H4 (cell line): ENCODE measurements around the gene DAB2IP. TPM values are rescaled to one million over a fixed set of nuclear protein-coding genes. Genes with fewer than 3 reads are reported as not detected.
A peak's percentile ranks its signal among the peaks of the same experiment; 100 is the strongest.

ENCODE experiments used
- DNase-seq: peaks from one replicate; pipeline ENCODE4 v3.0.0-alpha.2; 2015; ENCODE audit warnings: low spot score
- total RNA-seq: library from RNA; depleted of rRNA; stranded (reverse); fragments of >200 nt; shearing (Covaris generic); gene quantifications from 2 replicates; pipeline ENCODE4 v1.2.3, GENCODE V29; 2014

The DAB2IP gene
- total RNA-seq, 1 experiment from 2014 or later, result 8.4 TPM

- DNase-seq, result no peak
These were observed 33.8 kb downstream of the DAB2IP start for GRCh38 chr9:121685146-121685794.

GRCh38 chr9:121685795-121686377 lies 34.5 kb downstream of the DAB2IP start:
- DNase-seq, result no peak

DNA sequence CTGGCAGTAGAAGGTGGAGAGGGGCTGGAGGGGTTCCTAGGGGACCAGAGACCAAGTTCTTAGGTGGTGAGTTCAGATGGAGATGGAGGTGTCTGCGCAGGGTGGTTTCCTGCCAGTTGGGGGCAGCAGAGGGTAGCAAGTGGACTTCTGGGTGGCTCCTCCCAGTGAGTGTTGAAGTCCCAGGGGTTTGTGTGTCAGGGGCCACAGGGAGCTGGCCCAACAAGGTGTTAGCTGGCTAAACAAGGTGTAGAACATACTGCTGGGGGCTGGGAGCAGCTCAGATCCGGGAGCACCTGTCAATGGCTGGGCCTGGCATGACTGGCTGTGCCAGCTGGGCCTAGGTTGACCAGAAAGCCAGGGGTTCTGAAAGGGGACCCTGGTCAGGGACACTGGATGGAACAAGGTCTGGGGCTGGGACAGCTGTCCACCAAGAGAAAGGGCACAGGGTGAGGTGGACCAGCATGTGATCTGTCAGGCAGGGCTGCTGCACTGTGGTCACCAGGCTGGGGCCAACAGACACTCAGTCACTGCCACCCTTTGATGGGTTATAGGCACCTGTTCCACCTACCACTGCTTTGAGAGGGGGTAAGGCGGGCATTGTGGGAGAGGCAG lies 35.6 kb downstream of the DAB2IP start:
- DNase-seq, result peak; percentile 54

DNA sequence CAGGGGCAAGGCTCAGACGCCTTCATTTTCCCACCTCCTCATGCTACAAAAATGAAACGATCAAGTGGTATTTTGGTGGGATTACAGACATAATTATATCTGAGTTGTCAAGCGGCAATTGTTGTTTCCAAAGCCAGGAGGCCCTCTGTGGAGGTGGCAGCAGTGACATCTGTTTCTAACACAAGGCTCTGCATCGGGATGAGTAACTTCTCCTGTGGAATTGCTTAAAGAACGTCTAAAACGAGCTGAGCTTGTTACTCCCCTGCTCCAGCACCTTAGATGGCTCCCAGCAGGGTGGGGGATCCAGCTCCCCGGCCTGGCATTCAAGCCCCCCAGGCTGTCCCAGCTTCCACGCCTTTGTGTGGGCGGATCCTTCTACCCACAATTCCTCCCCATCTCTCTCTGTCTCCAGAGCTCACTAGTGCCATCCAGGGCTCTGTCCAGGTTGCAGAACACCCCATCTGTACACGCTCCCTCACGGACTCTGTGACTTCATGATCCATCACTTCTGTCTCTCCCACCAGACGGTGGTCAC lies 36.8 kb downstream of the DAB2IP start:
- no peak for DNase-seq

- no peak for DNase-seq
These were observed 37.2 kb downstream of the DAB2IP start for GRCh38 chr9:121688681-121689080.

DNA sequence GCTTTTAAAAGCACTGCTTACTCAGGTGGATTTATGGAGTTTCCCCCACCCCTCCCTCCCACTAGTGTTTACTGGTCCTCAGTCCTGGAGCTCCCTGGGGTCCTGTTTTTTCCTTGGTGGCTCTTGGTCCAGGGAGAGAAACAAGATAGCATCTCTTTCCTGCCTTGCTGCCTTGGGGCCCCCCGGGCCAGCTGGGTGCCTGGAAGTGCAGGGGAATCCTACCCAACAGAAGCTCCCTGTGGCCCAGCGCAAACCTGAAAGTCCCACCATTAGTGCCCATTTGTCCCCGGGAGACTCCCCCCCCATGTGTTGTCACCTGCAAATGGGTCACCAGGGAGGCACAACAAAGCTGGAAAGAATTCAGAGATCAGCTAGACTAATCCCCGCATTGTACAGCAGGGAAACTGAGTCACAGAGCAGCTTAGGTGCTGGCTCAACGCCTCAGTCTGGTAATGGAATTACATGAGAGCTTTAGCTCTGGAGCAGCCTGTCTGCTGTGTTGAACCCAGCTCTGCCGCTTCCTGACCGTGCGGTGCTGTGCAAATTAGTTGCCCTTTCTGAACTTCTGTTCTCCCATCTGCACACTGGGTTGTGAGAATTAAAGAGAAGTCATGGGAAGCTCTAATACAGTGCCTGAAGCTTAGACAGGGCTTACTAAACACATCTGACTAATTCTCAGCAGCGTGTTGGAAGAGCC lies 38.2 kb downstream of the DAB2IP start:
- DNase-seq, result no peak

DNA sequence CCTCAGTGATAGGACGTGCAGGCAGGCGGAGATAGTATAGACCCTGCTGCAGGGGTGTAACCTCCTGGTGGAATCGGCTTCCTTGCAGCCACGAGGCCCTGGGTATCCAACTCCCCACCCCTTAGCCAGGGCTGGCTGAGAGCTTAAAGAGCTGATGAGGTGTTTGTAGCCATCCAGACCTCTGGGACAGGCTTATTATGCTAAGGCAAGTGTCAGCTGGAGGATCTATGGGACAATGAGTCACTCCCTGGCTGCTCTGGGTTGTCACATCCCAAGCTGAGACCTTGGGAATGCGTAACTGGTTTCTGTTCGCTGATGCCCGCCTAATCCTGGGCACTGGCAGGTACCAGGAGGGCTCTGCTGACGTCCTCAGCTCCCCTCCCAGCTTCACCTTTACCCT lies 38.9 kb downstream of the DAB2IP start:
- DNase-seq, result no peak

- no peak for DNase-seq
These were observed 39.3 kb downstream of the DAB2IP start for GRCh38 chr9:121690766-121691165.

DNA sequence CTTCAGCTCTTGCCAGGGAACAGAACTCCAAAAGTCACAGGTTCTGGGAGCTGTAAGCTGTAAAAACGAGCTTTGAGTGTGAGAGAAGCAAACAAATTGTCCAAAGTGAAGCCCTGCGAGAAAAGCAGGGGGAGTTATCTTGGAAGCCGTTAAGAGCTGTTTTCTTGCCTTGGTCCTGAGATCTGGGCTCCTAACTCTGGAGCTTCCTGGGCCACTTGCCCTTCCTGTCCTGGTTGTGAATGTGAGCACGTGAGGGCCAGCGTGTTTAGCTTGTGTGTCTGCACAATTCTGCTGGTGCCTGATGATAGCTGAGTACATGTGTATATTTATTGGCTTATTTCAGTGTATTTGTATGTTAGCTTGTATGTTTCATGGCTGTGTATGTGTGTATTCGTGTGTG lies 40.5 kb downstream of the DAB2IP start:
- no peak for DNase-seq

- peak; percentile 83 for DNase-seq
These were observed 41.4 kb downstream of the DAB2IP start for GRCh38 chr9:121692606-121693387.

GRCh38 chr9:121693388-121693670 lies 41.9 kb downstream of the DAB2IP start:
- DNase-seq, result no peak

DNA sequence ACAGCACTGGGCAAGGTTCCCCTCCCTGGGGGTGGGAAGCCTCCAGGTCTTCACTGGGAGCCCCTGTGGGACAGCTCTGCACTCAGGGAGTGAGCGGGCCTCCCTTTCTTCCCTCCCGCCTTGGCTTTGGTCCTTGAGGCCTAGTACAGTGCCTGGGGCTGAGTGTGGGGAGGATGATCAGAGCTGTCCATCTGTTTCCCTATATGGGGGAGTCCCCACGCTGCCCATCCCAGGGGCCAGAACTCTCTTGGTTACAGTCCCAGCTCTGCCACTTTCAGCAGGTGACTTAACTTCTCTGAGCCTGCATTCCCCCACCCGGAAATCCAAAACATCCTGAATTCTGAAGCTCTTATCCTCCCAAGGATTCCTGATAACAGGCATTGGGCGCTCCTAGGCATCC lies 42.6 kb downstream of the DAB2IP start:
- DNase-seq, result no peak

DNA sequence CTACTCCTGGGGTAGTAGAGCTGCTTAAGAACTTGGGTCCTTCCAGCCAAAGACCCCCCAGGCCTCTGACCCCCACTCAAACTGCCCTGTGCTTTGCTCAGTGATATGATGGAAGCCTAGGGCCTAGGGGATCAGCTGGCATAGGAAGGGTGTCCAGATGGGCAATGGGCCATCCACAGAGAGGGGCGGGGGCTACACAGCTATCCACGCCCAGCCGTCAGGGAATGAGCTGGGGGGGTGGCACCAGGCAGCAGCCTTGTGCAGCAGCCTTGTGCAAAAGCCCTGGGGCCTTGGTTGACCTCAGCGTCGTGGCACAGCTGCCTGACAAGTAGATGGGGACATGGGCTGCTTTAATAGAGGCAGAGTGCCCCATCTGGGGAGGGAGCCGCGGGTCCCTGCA lies 43.2 kb downstream of the DAB2IP start:
- DNase-seq, result no peak

DNA sequence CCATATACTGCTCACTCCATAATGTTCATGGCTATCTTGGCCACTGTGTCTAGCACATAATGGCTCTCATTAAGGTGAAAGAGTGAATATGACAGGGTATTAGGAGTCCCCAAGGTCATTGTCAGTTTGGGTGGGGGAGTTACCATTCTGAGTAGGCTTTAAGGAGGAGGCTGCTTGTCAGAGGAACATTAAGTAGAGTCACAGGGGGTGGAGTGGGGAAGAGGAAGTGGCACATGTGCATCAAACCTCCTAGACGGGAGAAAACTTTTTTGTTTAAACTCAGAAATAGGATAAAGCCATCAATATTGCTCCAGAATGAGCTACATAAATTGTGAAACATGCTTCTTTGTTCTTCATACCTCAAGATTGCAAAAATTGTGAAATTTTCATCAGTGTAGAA lies 45.5 kb downstream of the DAB2IP start:
- DNase-seq, result no peak

- peak; percentile 63 for DNase-seq
These were observed 47.5 kb downstream of the DAB2IP start for GRCh38 chr9:121698627-121699570.

DNA sequence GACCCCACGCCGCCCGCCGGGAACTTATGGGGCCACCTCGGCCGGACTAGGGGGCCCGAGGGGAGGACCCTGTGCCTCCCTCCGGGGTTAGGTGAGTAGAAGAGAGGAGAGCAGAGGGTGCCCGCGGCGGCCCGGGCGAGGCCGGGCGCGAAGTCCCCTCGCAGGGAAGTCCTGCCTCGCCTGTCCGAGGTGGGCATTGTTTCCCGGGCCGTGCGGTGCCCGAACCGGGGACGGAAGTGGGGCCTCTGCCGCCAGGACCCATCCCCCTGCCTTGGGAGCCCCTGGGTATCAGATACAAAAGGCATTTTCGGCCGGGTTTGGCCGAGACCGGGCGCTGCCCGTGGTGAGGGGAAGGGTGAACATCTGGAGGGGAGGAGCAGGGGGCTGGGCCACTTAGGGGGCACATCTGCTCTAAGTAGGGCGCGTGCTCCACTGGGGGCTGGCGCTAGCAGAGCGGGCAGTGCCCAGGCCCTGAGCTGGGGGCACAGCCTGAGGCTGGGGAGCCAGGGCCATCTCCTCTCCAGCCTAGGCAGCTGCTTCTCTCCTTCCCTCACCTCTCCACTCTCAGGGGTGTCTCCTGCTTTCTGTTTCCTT lies 48.2 kb downstream of the DAB2IP start:
- DNase-seq, result no peak

- peak; percentile 51 for DNase-seq
These were observed 48.9 kb downstream of the DAB2IP start for GRCh38 chr9:121700165-121700831.

DNA sequence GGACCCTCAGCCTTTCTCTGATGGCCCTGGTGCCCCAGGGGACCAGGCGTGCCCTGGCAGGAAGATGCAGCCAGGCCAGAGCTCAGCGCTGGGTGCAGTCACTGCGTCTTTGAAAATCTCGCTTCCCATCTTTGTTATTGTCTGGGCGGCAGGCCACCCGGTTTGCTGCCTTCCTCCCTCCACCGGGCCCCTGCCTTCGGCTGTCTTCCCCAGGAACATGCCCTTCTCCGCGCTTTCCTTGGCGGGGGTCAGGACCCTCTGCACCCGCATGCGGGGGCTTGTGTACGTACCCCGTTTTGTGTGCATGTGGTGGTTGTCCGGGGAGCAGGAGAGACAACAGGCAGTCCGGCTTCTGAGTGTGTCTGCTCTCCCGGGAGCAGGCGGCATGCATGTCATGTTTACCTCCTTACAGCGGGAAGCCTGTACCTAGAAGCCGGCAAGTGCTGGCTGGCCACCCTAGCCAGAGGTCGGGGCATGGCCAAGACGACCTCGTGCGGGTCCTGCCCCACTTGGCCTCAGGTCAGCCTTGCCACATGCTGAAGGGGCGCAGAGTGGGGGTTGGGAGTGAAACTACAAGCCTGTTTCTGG lies 49.5 kb downstream of the DAB2IP start:
- DNase-seq, result no peak

DNA sequence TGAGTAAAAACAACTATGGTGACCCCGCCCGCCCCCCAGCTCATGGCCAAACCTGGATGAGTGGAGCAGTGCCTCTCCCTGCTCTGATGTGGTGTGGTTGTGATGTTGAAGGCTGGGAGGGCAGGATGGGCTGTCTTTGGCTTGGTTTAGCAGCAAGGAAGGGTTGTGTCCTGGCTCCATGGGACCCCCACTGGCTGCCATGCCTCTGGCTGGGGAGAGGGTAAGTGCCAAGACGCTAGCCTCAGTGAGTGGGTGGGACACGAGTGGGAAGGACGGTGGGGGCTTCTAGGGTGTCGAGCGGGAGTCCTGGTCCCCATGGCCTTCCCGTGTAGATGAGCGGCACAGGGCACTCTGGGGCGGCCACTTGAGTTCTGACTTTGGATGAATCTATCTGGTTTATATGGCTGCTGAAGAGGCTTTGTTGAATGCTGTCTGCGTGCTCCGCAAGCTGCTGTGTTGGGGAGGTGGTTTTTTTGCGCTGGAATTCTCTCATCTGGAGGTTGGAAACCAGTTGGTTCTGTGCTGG lies 50.4 kb downstream of the DAB2IP start:
- no peak for DNase-seq
